ENCODE results near the gene TEPSIN.

The TEPSIN gene

DNA sequence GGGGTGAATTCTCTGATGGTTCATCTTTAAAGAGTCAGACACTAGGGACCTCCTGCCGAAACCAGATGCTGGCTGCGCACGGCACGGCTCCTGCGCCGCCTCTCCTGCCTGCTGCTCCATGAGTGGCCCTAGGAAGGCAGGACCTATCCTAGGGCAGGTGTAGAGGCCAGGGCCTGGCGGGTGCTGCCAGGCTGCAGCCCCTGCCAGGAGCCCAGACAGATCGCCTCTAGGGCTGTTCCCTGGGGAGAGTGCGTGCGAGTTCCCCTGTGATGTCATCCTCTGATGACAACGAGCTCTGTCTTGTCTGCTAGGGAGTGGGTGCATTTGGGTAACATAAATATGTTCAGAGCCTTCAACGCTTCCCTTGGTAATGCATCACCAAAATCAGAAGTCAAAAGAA lies 32.4 kb upstream of the TEPSIN start:
- FAIRE-seq, result no peak
- DNase-seq (ENCODE audit: low spot score), result no peak

DNA sequence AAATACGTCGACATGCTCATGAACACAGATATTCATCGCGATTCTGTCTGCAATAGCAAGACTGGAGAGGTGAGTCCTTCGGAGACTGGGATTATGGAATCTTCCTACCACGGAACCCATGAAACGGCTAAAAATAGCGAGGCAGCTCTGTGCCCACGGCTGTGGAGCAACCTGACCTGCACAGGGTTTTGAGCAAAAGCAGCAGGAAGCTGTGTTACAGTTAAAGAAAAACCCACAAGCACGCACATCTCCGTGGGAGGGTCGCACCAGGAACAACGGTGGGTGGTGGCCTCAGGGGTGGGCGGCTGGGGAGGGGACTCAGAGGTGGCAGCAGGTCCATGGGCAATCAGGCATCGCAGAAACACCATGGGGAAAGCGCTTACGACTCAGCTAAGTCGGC lies 31.4 kb upstream of the TEPSIN start:
- FAIRE-seq (no peak), DNase-seq (ENCODE audit: low spot score) (no peak)

DNA sequence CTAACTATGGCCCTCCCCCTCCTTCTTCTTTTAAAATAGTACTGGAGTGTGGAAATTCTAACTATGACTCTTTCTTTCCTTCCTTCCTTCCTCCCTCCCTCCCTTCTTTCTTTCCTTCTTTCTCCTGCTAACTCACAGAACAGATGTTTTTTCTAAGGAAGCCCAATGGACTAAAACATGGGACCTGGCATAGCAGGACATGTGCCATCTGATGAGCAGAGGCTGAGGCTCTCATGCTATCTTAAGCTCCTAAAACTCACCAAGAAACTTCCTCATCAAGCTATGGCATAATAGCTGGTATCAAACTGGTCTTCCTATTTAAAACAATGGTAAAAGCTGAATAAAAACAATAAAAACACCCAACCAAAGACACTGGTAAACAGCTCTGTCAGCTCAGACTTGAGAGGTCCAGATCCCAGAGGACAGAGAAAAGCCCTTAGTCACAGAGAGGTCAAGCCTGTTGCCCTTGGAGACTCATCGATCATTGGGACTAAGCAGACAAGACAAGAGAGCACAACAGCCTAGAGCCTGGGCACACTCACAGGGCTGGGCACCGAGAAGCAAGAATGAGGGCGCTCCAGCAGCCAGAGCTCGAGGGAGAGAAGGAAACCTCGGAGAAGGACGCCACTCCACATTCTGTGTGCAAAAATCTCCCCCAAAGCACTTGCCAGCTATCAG lies 28.7 kb upstream of the TEPSIN start:
- FAIRE-seq (no peak), DNase-seq (ENCODE audit: low spot score) (no peak)

DNA sequence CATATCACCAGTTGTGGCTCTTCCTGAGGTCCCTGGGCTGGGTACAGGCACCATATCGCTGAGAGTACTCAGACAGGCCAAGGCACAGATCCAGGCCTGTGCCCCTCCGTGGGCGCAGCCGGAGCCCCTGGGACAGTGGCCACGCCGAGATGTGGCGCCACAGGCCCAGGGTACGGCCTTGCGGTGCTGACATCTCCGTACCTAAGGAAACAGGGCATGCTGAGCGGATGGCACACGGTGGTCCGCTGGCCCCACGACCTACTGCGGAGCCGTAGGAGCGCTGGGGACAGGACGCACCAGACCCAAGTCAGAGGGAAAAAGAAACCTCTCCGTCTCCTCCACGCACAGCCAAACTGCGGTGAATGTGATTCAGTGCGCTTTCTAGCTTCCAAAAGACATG lies 26.7 kb upstream of the TEPSIN start:
- no peak for DNase-seq (ENCODE audit: low spot score)
- FAIRE-seq, result no peak

DNA sequence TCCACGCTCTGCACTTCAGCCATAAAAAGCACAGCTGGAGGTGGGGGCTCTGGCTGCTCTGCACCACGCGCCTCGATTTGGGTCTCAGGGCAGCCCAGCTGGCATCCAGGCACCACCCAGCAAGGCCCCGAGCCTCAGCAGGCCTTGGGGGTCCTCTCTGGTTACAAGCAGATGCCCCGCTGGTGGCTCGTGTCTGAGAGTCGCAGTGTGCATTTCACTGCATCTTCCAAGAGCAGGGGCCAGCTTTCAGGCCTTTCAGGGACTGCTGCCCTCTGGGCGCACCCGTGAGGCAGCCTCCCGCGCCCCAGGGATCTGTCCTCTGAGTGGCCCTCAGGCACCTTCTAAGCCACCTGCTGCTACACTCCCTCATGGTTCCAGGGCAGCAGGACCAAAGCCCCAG lies 25.8 kb upstream of the TEPSIN start:
- no peak for DNase-seq (ENCODE audit: low spot score)
- FAIRE-seq, result no peak

DNA sequence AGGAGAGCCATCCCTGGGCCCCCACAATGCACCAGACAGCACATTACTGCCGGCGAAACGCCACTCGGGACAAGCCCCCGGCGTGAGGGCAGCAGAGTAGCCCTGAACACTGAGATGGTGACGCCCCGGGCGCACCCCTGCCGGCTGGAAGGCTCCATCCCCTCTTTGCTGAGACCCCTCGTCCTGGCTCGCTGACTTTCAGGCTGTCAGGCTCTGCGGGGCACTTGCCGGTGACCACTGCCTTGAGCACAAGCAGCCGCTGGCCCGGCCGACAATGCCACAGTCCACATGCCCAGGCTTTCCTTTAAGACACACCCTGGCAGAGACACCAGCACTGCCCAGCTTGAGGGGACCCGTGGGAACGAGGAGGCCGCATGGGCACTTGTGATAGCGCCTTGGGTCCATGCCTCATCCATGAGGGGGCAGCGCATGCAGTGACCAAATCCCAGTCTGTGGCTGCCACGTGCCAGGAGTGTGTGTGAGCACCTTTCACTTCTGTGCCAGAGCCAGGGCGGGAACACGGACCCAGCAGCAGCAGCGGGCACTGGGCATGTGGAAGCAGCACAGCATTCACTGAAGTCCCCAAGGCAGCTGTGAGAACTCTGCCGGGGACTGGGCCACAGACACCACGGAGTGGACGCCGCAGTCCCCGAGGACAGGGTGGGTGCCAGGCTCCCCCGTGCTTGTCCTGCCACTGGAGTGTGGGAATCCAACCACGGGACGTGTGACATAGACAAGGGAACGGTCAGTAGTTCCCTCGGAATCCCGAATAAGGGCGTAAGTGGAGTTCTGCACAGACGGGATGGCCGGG lies 24.7 kb upstream of the TEPSIN start:
- DNase-seq (ENCODE audit: low spot score) (no peak), FAIRE-seq (no peak)

DNA sequence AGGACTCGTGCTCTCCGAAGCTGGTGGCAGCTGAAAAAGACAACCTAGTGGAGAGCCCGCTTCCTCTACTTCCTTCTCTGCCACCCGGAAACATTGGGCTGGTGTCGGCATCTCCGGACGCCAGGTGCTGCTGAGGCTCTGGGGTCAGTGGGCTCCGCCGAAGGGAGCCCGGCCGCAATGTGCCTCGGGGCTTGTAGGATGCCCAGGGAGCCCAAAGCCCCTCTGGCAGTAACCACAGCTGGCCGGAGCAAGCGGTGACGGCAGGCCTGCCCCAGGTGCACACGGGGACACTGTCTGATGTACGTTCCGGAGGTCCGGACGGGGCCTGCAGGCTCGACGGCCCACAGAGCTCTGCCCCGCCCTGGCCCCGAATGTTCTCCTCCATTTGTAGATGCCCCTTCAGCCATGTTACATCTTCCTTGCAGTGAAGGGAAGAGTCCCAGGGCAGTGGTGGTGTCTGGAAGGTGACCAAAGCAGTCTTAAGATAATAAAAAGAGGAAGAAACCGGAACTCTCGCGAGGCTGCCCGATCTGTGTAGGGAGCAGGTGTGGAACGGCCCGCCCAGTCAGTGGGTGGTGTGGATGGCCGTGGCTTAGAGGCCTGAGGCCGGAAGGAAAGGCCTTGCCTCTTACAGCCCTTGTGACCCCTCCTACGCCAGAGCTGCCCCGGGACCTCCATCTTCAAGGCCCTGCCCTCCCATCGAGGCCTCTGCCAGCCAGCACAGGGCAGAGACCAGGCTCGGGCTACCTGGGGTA lies 22.9 kb upstream of the TEPSIN start:
- no peak for DNase-seq (ENCODE audit: low spot score)
- FAIRE-seq, result no peak

DNA sequence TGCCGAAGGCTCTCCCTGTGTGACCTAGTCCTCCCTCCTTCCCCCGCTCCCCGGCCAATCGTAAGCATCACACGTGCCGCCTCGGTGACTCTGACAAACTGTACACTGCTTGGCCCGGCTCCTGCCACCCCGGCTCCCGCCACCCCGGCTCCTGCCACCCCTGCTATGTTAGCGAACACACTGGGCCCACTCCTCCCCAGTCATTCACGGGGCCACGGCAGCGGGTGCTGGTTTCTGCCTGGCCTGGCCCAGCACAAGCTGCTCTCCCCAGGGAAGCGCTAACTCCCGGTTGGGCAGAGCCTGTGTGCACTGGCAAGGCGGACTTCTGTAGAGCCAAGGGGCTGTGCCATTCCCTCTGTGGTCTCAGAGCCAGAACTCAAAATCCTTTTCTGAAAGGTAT lies 22.2 kb upstream of the TEPSIN start:
- FAIRE-seq (no peak), DNase-seq (ENCODE audit: low spot score) (no peak)

DNA sequence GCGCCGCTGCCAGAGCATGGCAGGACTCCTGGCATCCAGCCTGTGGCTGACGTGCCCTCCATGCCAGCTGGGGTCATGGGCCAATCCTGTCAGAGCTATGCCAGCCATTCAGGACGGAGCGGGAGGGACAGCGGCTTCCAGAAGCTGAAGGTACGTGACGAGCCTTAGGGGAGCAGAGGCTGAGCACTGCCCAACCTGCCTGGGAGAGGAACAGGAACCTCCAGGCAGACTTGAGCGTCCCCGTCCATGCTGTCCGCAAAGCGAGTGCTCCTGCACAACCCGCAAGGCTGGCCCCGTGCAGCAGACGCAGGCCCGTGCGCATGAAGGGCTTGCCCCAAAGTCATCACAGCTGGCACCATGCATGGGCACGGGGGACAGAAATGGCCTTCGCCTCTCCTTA lies 21.8 kb upstream of the TEPSIN start:
- no peak for FAIRE-seq

DNA sequence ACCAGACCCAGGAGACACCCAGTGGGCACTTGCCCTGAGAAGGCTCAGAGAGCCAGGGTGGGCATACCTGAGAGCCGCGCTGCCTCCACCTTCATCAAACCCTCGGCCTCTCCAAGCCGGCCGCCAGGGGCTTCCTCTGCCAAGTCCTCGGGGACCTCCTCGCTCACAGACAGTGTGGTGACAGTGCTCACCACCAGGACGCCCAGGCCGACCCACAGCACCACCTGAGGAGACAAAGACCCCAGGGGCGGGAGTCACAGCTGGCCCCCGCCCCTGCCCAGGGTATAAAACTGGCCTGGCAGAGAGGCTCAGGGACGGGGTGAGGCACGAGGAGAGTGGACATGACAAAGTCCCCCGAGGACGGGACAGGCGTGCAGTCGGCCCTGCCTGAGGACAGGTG lies 21.3 kb upstream of the TEPSIN start:
- DNase-seq (ENCODE audit: low spot score) (no peak), FAIRE-seq (no peak)

More for the DNA sequence above, 21.8 kb upstream of the TEPSIN start:
- DNase-seq (ENCODE audit: low spot score), result no peak

DNA sequence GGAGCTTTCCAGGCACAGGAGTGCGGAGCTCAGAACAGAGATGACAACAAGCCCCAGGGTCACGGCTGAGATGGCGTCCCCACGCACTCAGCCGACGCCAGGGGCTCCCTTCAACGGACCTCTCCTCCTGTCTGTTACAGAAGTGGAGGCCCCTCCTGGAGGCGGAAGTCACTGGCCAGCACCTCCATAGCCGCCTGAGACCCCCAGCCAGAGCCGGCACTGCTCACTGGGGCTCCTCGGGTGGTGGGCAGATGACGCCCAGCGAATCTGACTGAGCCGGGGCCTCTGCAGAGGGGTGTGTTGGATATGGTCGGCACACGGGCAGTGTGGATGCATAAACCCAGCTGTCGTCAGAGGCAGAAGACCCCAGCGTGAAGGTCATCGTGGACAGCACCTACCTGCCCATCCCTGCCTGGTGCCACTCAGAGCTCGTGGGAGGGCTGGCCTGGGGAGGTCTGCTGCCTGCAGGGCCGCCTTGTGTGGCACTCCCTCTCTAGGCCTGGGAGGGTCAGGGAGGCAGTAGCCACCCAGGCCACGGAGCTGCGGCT lies 20.3 kb upstream of the TEPSIN start:
- DNase-seq (ENCODE audit: low spot score), result no peak
- FAIRE-seq, result no peak

DNA sequence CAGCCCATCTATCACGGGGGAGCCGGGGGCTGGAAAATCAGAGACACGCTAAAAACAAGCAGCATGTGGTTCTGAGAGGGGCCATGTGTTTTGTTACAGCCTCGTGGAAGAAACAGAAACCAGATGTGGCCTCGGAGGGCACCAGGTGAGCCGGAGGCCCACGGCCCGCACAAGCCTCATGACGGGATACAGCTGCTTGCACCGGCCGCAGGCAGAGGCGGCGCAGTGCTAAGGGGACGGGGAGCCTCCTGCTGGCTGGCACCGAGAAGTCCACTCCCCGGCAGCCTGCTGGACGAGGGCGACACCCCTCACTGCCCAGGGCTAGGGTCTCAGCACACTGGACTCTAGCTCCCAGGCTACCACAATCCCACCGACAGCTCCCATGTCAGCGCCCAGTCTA lies 19.4 kb upstream of the TEPSIN start:
- no peak for DNase-seq (ENCODE audit: low spot score)
- no peak for FAIRE-seq

DNA sequence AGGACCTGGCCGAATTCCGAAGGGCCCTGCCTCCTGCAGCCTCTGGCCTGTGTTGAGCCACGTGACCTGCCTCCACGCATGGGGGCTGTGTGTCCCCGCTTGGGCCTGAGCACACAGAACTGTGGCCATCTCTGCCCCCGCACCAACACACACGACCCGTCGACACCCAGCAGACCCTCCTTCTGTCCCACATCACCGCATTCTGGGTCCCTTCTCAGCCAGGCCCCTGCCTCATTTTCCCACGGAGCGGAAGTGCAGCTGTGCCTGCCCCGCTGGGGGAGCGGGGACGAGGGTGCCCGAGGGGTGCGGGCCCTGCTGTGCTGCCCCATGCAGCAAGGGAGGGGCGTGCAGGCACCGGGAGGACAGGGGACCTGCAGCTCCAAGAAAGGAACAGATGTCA lies 18.7 kb upstream of the TEPSIN start:
- no peak for FAIRE-seq
- DNase-seq (ENCODE audit: low spot score), result no peak

DNA sequence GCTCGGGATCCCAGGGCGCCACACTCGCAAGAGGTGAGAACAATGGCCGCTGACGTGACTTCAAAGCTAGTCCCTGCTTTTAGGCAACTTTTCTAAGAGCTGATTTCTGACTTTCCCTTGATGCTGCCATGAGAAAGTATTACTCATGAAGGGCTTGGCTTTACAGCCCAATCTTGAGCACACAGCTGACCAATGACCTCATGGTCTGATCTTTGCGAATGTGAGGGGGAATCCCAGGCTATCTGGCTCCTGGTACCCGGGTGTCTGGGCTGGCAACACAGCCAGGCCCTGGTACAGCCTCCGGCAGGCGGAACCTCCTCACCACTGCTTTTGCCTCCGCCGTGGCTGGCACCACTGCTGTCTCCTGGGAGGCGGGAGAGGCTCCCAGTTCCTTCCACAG lies 17.8 kb upstream of the TEPSIN start:
- DNase-seq (ENCODE audit: low spot score) (peak; percentile 76), FAIRE-seq (peak; percentile 78)

DNA sequence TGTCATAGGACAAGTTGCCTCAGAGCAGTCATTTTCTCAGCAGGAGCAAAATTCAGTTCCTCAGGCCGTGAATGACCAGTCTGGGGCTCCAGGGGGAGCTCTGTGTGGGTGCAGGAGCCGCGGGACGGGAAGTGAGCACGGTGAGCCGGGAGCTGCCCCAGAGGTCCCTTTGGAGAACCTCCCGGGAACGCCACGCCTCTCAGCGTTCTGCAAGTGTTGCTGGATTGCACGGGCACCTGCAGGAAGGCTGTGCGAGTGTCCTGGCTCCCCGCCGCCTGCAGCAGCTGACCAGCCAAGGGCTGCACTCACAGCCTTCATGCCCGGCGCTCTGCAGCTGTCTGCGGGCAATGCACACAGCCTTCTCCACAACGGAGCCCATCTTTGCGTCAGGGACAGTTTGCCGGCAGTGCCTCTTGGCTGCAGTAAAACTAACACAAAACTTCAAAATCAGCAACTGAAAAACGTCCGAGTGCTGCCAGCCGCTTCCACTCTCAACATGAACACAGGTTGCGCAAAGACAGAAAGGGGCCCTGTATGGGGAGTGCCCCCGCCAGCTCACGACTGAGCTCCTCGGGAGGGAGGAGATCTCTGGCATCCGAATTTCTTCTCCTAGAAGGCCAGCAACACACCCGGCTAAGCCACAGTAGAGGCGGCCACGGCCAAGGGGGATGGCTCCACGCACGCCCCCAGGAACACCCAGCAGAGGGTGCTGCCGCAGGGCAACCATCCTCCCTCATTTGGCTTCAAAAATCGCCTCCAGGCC lies 16.3 kb upstream of the TEPSIN start:
- FAIRE-seq, result no peak

DNA sequence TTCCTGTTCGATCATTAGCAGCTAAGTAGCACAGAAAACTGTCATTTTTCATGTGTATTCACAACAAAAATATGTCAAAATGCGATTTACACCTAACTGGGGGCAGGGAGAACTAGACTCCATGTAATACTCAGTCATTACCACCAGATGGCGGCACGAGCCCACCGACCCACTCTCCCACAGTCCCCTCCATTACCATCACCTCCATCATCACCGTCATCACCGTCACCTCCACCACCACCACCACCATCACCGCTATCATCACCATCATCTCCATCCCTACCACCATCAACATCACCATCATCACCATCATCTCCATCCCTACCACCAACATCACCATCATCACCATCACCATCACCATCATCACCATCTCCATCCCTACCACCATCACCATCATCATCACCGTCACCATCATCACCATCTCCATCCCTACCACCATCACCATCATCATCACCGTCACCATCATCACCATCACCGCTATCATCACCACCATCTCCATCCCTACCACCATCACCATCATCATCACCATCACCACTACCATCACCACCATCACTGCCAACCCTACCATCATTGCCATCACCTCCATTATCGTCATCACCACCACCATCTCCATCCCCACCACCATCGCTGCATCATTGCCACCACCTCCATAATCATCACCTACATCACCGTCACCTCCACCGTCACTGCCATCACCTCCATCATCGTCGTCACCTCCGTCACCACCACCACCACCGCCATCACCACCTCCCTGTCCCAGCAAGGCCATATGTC lies 14.7 kb upstream of the TEPSIN start:
- peak; percentile 10 for DNase-seq (ENCODE audit: low spot score)

More for the DNA sequence above, 16.3 kb upstream of the TEPSIN start:
- DNase-seq (ENCODE audit: low spot score), result no peak

DNA sequence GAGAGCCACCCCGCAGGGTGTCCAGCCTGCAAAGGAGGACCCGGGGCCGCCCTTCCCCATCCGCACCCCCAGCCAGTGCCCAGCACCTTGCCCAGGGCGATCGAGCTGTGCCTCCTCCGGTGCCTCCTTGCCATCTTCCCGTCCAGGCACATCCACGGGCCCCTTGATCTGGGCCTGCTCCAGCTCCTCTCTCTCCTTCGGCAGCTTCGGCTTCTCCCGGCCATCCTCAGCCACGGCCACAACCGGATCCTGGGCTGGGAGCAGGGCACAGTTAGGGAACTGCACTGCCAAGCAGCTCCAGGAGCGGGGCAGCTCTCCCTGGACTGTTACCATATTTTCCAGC lies 14.1 kb upstream of the TEPSIN start:
- FAIRE-seq, result no peak
- DNase-seq (ENCODE audit: low spot score), result no peak

More for the DNA sequence above, 14.7 kb upstream of the TEPSIN start:
- FAIRE-seq, result no peak

DNA sequence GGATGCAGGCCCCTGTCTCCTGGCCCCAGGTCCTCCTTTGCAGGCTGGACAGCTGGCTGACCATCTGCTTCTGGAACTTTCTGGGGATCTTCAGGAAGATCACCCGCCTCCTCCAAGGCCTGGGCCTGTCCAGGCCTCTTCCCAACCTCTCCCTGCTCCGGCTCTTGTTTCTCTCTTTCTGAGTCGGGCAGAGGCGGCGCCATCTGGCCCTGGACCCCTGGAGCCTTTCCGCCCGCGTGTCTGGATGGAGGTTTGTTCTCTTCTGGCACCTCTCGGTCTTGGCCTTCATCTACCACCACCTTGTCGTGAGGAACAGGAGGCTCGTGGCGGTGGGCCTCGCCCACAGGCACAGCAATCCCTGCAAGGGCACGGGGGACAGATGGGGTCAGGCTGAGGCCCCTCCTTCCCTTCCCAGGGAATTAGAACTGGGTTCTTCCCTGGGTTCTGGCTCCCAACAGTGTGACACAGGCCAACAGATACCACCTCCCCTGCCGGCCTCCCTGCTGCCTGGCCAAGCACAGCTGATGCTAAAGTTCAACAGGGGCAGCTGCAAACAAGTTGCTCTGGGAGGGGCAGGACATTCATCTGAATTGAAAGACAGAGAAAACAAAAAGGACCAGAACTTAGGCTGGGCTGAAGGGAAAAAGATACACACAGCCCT lies 13.6 kb upstream of the TEPSIN start:
- FAIRE-seq, result no peak
- DNase-seq (ENCODE audit: low spot score), result no peak

DNA sequence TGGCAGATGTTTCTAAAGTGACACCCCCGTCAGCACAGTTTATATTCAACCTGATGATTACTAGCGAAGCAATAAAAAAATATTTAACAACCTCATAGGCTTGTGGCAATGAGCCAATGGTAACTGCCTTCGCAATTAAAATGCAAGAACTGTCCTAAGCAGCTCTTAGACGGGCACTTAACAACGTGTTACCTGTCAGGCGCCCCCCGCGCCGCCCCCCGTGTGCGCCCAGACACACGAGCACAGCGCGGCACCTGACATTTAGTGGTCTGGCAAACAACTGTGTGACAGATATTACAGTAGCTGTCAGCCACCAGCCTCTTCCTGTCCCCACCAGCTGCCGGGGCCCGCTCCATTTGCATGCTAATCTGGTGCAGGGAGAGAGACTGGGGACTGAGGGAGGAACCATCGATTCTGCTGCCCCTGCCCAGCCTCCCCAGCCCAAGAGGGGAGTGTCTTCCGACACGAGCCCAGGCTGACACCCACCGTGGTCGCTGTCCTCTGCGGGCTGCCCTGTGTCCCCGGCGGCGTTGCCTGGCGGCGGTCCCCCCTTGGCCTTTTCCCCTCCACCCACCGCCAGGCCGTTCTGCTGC lies 12.9 kb upstream of the TEPSIN start:
- no peak for DNase-seq (ENCODE audit: low spot score)
- FAIRE-seq, result no peak

All from RCC 7860 (cell line).